RPMI8226 (cell line): ENCODE data around the gene ADGRL3.

Experiments used
- DNase-seq: peaks from one replicate; pipeline ENCODE4 v3.0.0-alpha.2; 2015

Gene ADGRL3

GRCh38 chr4:61200187-61200915, at the start of gene ADGRL3:
Gene ADGRL3, plus strand, starts transcription at chr4:61200326.
- no peak for DNase-seq

GRCh38 chr4:61152433-61152832, 47.7 kb upstream of the ADGRL3 start:
- DNase-seq = no peak

GRCh38 chr4:61160478-61160877, 39.6 kb upstream of the ADGRL3 start:
- DNase-seq = no peak

GRCh38 chr4:61162116-61162515, 38.0 kb upstream of the ADGRL3 start:
- no peak for DNase-seq

GRCh38 chr4:61173799-61174198, 26.3 kb upstream of the ADGRL3 start:
- no peak for DNase-seq

- no peak for DNase-seq
Measured at GRCh38 chr4:61175495-61175894, 24.6 kb upstream of the ADGRL3 start.

- DNase-seq = no peak
Measured at GRCh38 chr4:61177367-61177766, 22.8 kb upstream of the ADGRL3 start.

GRCh38 chr4:61180405-61180804, 19.7 kb upstream of the ADGRL3 start:
- DNase-seq = no peak

- DNase-seq = no peak
Measured at GRCh38 chr4:61182915-61183314, 17.2 kb upstream of the ADGRL3 start.

GRCh38 chr4:61185288-61185687, 14.8 kb upstream of the ADGRL3 start:
- no peak for DNase-seq

- no peak for DNase-seq
Measured at GRCh38 chr4:61192392-61192791, 7.7 kb upstream of the ADGRL3 start.

- DNase-seq = no peak
Measured at GRCh38 chr4:61193863-61194262, 6.3 kb upstream of the ADGRL3 start.

GRCh38 chr4:61194571-61194970, 5.6 kb upstream of the ADGRL3 start:
- DNase-seq = no peak

- DNase-seq = no peak
Measured at GRCh38 chr4:61195101-61195500, 5.0 kb upstream of the ADGRL3 start.

- DNase-seq = no peak
Measured at GRCh38 chr4:61198686-61199085, 1.4 kb upstream of the ADGRL3 start.

GRCh38 chr4:61199873-61200186, 296 bp upstream of the ADGRL3 start:
- DNase-seq = no peak

- DNase-seq = no peak
Measured at GRCh38 chr4:61200916-61201526, 895 bp downstream of the ADGRL3 start.

- DNase-seq = no peak
Measured at GRCh38 chr4:61201561-61201960, 1.4 kb downstream of the ADGRL3 start.

- no peak for DNase-seq
Measured at GRCh38 chr4:61201961-61202637, 2.0 kb downstream of the ADGRL3 start.

GRCh38 chr4:61202638-61203435, 2.7 kb downstream of the ADGRL3 start:
- no peak for DNase-seq

GRCh38 chr4:61203436-61203790, 3.3 kb downstream of the ADGRL3 start:
- no peak for DNase-seq

GRCh38 chr4:61204353-61205060, 4.4 kb downstream of the ADGRL3 start:
- no peak for DNase-seq

GRCh38 chr4:61205066-61205465, 4.9 kb downstream of the ADGRL3 start:
- no peak for DNase-seq
